Mucosa of rectum (tissue), 2 donors: Measurements from ENCODE around the gene FCHSD1.
A peak's percentile ranks its signal among the peaks of the same experiment; 100 is the strongest.

Source experiments
- H3K27ac ChIP-seq, 2 donors: one replicate each; pipeline ENCODE4 v1.7.0; 2013; ENCODE audit warnings: inconsistent platforms in 2 of 2, low read depth in 2 of 2, low read length in 2 of 2
- H3K27me3 ChIP-seq, 2 donors: one replicate each; pipeline ENCODE4 v1.7.0; 2013; ENCODE audit warnings: low read length in 2 of 2; ENCODE audit not compliant: control insufficient read depth in 2 of 2, insufficient read depth in 2 of 2
- H3K36me3 ChIP-seq, 2 donors: one replicate each; pipeline ENCODE4 v1.7.0; 2013; ENCODE audit warnings: low read length in 2 of 2; ENCODE audit not compliant: control insufficient read depth in 2 of 2, insufficient read depth in 2 of 2
- H3K4me1 ChIP-seq, 2 donors: one replicate each; pipeline ENCODE4 v1.7.0; 2013; ENCODE audit warnings: low read length in 2 of 2, mild to moderate bottlenecking in 1 of 2; ENCODE audit not compliant: control insufficient read depth in 2 of 2, insufficient read depth in 2 of 2
- H3K4me3 ChIP-seq, 2 donors: one replicate each; pipeline ENCODE4 v1.7.0; 2013; ENCODE audit warnings: low read length in 2 of 2
- H3K9ac ChIP-seq, 2 donors: one replicate each; pipeline ENCODE4 v1.7.0; 2013; ENCODE audit warnings: low read length in 2 of 2, low read depth in 1 of 2, mild to moderate bottlenecking in 1 of 2
- H3K9me3 ChIP-seq, 2 donors: one replicate each; pipeline ENCODE4 v1.7.0; 2013; ENCODE audit warnings: low read length in 2 of 2; ENCODE audit not compliant: control insufficient read depth in 2 of 2
- donor health status: healthy.
- donor health status: Normal muscosa, but diverticular disease.

Gene FCHSD1

GRCh38 chr5:141650851-141651727 is at the start of gene FCHSD1:
FCHSD1 (minus strand) TSS chr5:141651418; CDS start chr5:141651368, 50 bp downstream.
- Histone ChIP-seq H3K9ac (peak within 1 kb of the TSS; percentile 70 to 74), H3K9me3 (no peaks in the 10 kb centered on the region), H3K4me3 (peak within 1 kb of the TSS; percentile 81 to 83), H3K27ac (peak within 1 kb of the TSS in 1 of 2 donors; percentile 28), H3K27me3 (no peaks in the 10 kb centered on the region), H3K4me1 (peaks cover 5 to 7% of the 10 kb centered on the region in 2 donors), H3K36me3 (peaks cover 2 to 12% of the 10 kb centered on the region in 2 donors)

GRCh38 chr5:141697586-141697985 is 46.4 kb upstream of the FCHSD1 start:
- H3K9me3 ChIP-seq = no peaks in the 10 kb centered on the region
- peaks cover 6 to 19% of the 10 kb centered on the region in 2 donors for H3K27me3 ChIP-seq

GRCh38 chr5:141696431-141696830 is 45.2 kb upstream of the FCHSD1 start:
- H3K4me1 ChIP-seq = peaks cover 8 to 13% of the 10 kb centered on the region in 2 donors
- peaks cover 6 to 16% of the 10 kb centered on the region in 2 donors for H3K27me3 ChIP-seq
- no peak overlapping the region for H3K9ac ChIP-seq
- no peak overlapping the region for H3K27ac ChIP-seq
- no peaks in the 10 kb centered on the region for H3K9me3 ChIP-seq
- no peaks in the 10 kb centered on the region for H3K36me3 ChIP-seq
- no peak overlapping the region for H3K4me3 ChIP-seq

More at GRCh38 chr5:141697586-141697985, 46.4 kb upstream of the FCHSD1 start:
- Histone ChIP-seq H3K9ac (no peak overlapping the region), H3K27ac (no peak overlapping the region), H3K4me1 (peaks cover 2 to 11% of the 10 kb centered on the region in 2 donors), H3K36me3 (no peaks in the 10 kb centered on the region), H3K4me3 (no peak overlapping the region)

GRCh38 chr5:141695627-141696215 is 44.5 kb upstream of the FCHSD1 start:
- H3K27ac ChIP-seq = peak overlapping the region in 1 of 2 donors; percentile 21
- H3K36me3 ChIP-seq = no peaks in the 10 kb centered on the region
- H3K9me3 ChIP-seq = no peaks in the 10 kb centered on the region
- no peak overlapping the region for H3K4me3 ChIP-seq
- peaks cover 6 to 9% of the 10 kb centered on the region in 2 donors for H3K27me3 ChIP-seq
- no peak overlapping the region for H3K9ac ChIP-seq
- H3K4me1 ChIP-seq = peaks cover 8 to 13% of the 10 kb centered on the region in 2 donors

- Histone ChIP-seq H3K27ac (no peak overlapping the region), H3K36me3 (no peaks in the 10 kb centered on the region), H3K9ac (no peak overlapping the region), H3K9me3 (no peaks in the 10 kb centered on the region), H3K4me3 (no peak overlapping the region), H3K4me1 (peaks cover 8 to 13% of the 10 kb centered on the region in 2 donors), H3K27me3 (peaks cover 3% of the 10 kb centered on the region in 2 donors)
These were observed 43.3 kb upstream of the FCHSD1 start for GRCh38 chr5:141694479-141694878.

GRCh38 chr5:141692919-141693725 is 41.9 kb upstream of the FCHSD1 start:
- Histone ChIP-seq H3K36me3 (no peaks in the 10 kb centered on the region), H3K27me3 (peaks cover under 1 to 2% of the 10 kb centered on the region in 2 donors), H3K9ac (no peak overlapping the region), H3K9me3 (no peaks in the 10 kb centered on the region), H3K27ac (no peak overlapping the region), H3K4me1 (peaks cover 8 to 13% of the 10 kb centered on the region in 2 donors), H3K4me3 (no peak overlapping the region)

- peaks cover 8 to 13% of the 10 kb centered on the region in 2 donors for H3K4me1 ChIP-seq
- no peak overlapping the region for H3K27ac ChIP-seq
- H3K36me3 ChIP-seq = no peaks in the 10 kb centered on the region
- H3K9ac ChIP-seq = peak overlapping the region; percentile 14 to 47
- no peaks in the 10 kb centered on the region for H3K27me3 ChIP-seq
- H3K4me3 ChIP-seq = peak overlapping the region; percentile 51 to 75
- H3K9me3 ChIP-seq = no peaks in the 10 kb centered on the region
These were observed 41.3 kb upstream of the FCHSD1 start for GRCh38 chr5:141692533-141692888.

GRCh38 chr5:141691867-141692532 is 40.8 kb upstream of the FCHSD1 start:
- peak overlapping the region; percentile 14 to 47 for H3K9ac ChIP-seq
- H3K9me3 ChIP-seq = no peaks in the 10 kb centered on the region
- peaks cover 8 to 13% of the 10 kb centered on the region in 2 donors for H3K4me1 ChIP-seq
- H3K27ac ChIP-seq = no peak overlapping the region
- H3K36me3 ChIP-seq = no peaks in the 10 kb centered on the region
- H3K4me3 ChIP-seq = peak overlapping the region; percentile 51 to 75
- no peaks in the 10 kb centered on the region for H3K27me3 ChIP-seq

GRCh38 chr5:141691286-141691866 is 40.2 kb upstream of the FCHSD1 start:
- H3K27ac ChIP-seq = no peak overlapping the region
- no peak overlapping the region for H3K9ac ChIP-seq
- no peaks in the 10 kb centered on the region for H3K27me3 ChIP-seq
- H3K9me3 ChIP-seq = no peaks in the 10 kb centered on the region
- no peaks in the 10 kb centered on the region for H3K36me3 ChIP-seq
- peak overlapping the region in 1 of 2 donors; percentile 75 for H3K4me3 ChIP-seq
- H3K4me1 ChIP-seq = peaks cover 8 to 13% of the 10 kb centered on the region in 2 donors
